Gastroesophageal sphincter (tissue), 3 donors: Measurements from ENCODE around the gene ARL6IP1.
"Not testable (repeated sequence)": the region's sequence is repeated elsewhere in the genome, so short reads cannot be mapped to it uniquely, and the experiment has no call there.

Experiments
- POLR2A ChIP-seq, 2 donors: fragments of 450-650 bp; IDR thresholded peaks; one replicate each; pipeline ENCODE4 v1.6.1; 2017; ENCODE audit warnings: antibody characterized with exemption in 2 of 2, mild to moderate bottlenecking in 2 of 2, moderate library complexity in 1 of 2
- POLR2AphosphoS5 ChIP-seq: sonication (generic); formaldehyde crosslinking; IDR thresholded peaks from one replicate; pipeline ENCODE4 v1.6.1; 2017; ENCODE audit warnings: antibody characterized with exemption
- TF ChIP-seq, protein P1 (sequence below), 4 experiments: fragments of 200-600 bp in 2 of 4; fragments of 450-650 bp in 2 of 4; sonication (generic) in 1 of 4; IDR thresholded peaks; one replicate each; pipeline ENCODE4 v1.5.1; 2017 to 2019; ENCODE audit warnings: antibody characterized with exemption in 4 of 4, mild to moderate bottlenecking in 2 of 4, moderate library complexity in 2 of 4

DNA sequence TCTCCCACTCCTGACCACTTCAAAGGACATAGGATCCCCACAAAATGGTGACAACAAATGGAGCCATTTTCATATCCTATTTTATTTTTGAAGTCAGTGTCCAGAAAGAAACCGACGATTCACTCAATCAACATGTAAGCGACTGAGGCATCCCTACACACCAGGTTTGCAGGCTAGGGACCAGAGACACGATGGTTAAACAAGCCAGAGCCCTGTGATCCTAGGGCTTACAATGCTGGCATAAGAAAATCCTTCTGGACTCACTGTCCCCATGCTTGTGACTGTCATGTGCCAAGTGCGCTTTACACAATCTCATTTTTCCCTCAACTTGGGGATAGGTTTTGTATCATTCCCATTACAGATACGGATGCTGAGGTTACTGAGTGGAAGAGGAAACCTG, 20.1 kb downstream of the ARL6IP1 start:
- TF ChIP-seq, protein P1, sequence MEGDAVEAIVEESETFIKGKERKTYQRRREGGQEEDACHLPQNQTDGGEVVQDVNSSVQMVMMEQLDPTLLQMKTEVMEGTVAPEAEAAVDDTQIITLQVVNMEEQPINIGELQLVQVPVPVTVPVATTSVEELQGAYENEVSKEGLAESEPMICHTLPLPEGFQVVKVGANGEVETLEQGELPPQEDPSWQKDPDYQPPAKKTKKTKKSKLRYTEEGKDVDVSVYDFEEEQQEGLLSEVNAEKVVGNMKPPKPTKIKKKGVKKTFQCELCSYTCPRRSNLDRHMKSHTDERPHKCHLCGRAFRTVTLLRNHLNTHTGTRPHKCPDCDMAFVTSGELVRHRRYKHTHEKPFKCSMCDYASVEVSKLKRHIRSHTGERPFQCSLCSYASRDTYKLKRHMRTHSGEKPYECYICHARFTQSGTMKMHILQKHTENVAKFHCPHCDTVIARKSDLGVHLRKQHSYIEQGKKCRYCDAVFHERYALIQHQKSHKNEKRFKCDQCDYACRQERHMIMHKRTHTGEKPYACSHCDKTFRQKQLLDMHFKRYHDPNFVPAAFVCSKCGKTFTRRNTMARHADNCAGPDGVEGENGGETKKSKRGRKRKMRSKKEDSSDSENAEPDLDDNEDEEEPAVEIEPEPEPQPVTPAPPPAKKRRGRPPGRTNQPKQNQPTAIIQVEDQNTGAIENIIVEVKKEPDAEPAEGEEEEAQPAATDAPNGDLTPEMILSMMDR (IDR thresholded peaks at IDR 0.05): not testable (repeated sequence)
- TF ChIP-seq POLR2A (IDR thresholded peaks at IDR 0.05); POLR2AphosphoS5: not testable (repeated sequence)
